Prostate gland (tissue), 2 donors: Measurements from ENCODE around the gene RFNG.

Source experiments
- POLR2A ChIP-seq: fragments of 450-650 bp; IDR thresholded peaks from one replicate; pipeline ENCODE4 v1.6.1; 2016; ENCODE audit warnings: antibody characterized with exemption, mild to moderate bottlenecking
- TF ChIP-seq, protein P1 (sequence below), 4 experiments: fragments of 200-600 bp in 2 of 4; fragments of 450-650 bp in 2 of 4; sonication (generic) in 2 of 4; IDR thresholded peaks; 1 replicate in 3 of 4; 2 replicates in 1 of 4; pipeline ENCODE4 v1.5.1; 2016 to 2019; ENCODE audit warnings: antibody characterized with exemption in 4 of 4, mild to moderate bottlenecking in 2 of 4, moderate library complexity in 2 of 4

DNA sequence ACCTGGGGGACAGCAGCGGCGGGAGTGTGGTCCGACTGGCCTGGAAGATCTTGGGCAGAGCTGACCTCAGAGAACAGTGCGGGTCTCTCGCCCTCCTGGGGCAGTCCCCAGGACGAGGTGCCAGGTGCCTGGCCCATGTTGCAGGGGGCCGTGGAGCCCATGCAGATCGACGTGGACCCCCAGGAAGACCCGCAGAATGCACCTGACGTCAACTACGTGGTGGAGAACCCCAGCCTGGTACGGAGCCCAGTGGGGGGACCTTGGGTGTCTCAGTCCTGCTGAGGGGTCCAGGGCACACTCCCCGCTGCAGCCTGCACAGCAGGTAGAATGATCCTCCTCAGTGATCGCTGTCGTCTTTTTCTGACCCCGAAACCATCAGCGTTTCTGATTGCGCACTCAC is 1.5 kb upstream of the RFNG start:
- TF ChIP-seq POLR2A = no peak
- TF ChIP-seq, protein P1, sequence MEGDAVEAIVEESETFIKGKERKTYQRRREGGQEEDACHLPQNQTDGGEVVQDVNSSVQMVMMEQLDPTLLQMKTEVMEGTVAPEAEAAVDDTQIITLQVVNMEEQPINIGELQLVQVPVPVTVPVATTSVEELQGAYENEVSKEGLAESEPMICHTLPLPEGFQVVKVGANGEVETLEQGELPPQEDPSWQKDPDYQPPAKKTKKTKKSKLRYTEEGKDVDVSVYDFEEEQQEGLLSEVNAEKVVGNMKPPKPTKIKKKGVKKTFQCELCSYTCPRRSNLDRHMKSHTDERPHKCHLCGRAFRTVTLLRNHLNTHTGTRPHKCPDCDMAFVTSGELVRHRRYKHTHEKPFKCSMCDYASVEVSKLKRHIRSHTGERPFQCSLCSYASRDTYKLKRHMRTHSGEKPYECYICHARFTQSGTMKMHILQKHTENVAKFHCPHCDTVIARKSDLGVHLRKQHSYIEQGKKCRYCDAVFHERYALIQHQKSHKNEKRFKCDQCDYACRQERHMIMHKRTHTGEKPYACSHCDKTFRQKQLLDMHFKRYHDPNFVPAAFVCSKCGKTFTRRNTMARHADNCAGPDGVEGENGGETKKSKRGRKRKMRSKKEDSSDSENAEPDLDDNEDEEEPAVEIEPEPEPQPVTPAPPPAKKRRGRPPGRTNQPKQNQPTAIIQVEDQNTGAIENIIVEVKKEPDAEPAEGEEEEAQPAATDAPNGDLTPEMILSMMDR (IDR thresholded peaks at IDR 0.05) = no peak
